Common myeloid progenitor, CD34-positive (primary cell): Measurements from ENCODE around the gene SRP9.
A peak's percentile ranks its signal among the peaks of the same experiment; 100 is the strongest.

Experiments
- CTCF ChIA-PET: fragments of 350-600 bp; sonication (Branson Sonifier 250); formaldehyde crosslinking; loops from one replicate; lab custom pipeline; 2021; ENCODE audit warnings: antibody characterized with exemption; lab: Charles Lee
- POLR2A ChIA-PET: fragments of 350-600 bp; sonication (Branson Sonifier 250); formaldehyde crosslinking; loops from one replicate; lab custom pipeline; 2021; ENCODE audit warnings: antibody characterized with exemption; lab: Charles Lee
- DNase-seq, 3 donors: peaks; one replicate each; pipeline versions ENCODE4 v3.0.0 to v3.0.0-alpha.2; 2013
- H3K27ac ChIP-seq, 2 experiments: 1 replicate in 1 of 2; 2 replicates in 1 of 2; pipeline ENCODE4 v1.7.0; 2013; ENCODE audit warnings: inconsistent platforms in 2 of 2, low read length in 2 of 2, mild to moderate bottlenecking in 2 of 2, low read depth in 1 of 2, moderate library complexity in 1 of 2; ENCODE audit not compliant: severe bottlenecking in 2 of 2, insufficient read depth in 1 of 2, poor library complexity in 1 of 2
- H3K27me3 ChIP-seq, 5 experiments: replicated peaks in 2 of 5; 1 replicate in 3 of 5; 2 replicates in 2 of 5; pipeline versions ENCODE4 v1.6.1 to v1.7.0; 2013; ENCODE audit warnings: low read length in 4 of 5, mild to moderate bottlenecking in 2 of 5, moderate library complexity in 2 of 5, inconsistent platforms in 1 of 5; ENCODE audit not compliant: insufficient read depth in 5 of 5, control insufficient read depth in 4 of 5
- H3K36me3 ChIP-seq, 4 experiments: 1 replicate in 2 of 4; 2 replicates in 2 of 4; pipeline versions ENCODE4 v1.6.1 to v1.7.0; 2013; ENCODE audit warnings: low read length in 3 of 4, control low read depth in 1 of 4, mild to moderate bottlenecking in 1 of 4; ENCODE audit not compliant: control insufficient read depth in 4 of 4, insufficient read depth in 4 of 4
- H3K4me1 ChIP-seq, 4 experiments: 1 replicate in 3 of 4; 2 replicates in 1 of 4; pipeline versions ENCODE4 v1.6.1 to v1.7.1; 2013; ENCODE audit warnings: low read length in 3 of 4, mild to moderate bottlenecking in 3 of 4, control low read depth in 1 of 4, inconsistent platforms in 1 of 4, moderate library complexity in 1 of 4; ENCODE audit not compliant: control insufficient read depth in 4 of 4, insufficient read depth in 4 of 4; ENCODE audit errors: control extremely low read depth in 1 of 4
- H3K4me3 ChIP-seq, 7 experiments: 1 replicate in 4 of 7; 2 replicates in 3 of 7; pipeline versions ENCODE4 v1.5.1 to v1.7.0; 2013; ENCODE audit warnings: mild to moderate bottlenecking in 7 of 7, low read length in 6 of 7, moderate library complexity in 6 of 7, inconsistent platforms in 2 of 7, low read depth in 2 of 7, control low read depth in 1 of 7; ENCODE audit not compliant: insufficient read depth in 4 of 7, control insufficient read depth in 1 of 7; ENCODE audit errors: extremely low read depth in 1 of 7
- H3K9me3 ChIP-seq, 5 experiments: 1 replicate in 4 of 5; 2 replicates in 1 of 5; pipeline versions ENCODE4 v1.6.1 to v1.7.1; 2013; ENCODE audit warnings: low read length in 4 of 5, mild to moderate bottlenecking in 2 of 5, inconsistent platforms in 1 of 5, low read depth in 1 of 5, moderate library complexity in 1 of 5; ENCODE audit not compliant: control insufficient read depth in 4 of 5, insufficient read depth in 2 of 5; ENCODE audit errors: control extremely low read depth in 1 of 5
- WGBS: methylation state at CpG from one replicate; pipeline ENCODE4 v1.1.5; 2013; ENCODE audit not compliant: insufficient coverage; 5-methylcytosine and 5-hydroxymethylcytosine counted together

The SRP9 gene

DNA sequence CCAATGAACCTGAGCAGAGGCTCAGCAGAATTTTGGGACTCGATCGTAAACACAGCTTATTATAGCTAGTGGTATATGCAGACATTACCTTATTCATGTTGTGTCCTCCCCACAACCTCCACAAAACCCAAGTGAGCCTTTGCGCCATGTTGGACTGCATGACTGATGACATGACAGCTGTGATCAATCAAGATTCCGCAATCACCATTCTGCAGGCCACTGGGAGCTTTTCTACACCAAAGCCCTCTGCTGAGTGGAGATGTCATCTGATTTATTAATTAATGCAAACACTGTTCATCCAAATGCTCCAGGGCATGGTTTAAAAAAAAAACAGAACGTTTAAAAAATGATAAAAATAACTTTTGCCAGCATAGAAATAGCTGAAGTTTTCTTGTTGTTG lies 7.9 kb upstream of the SRP9 start:
- CTCF ChIA-PET, result interaction anchor here (1.4 to 4.5 kb wide), 3 partner anchors 213 to 329 kb away, joined by 4 to 25 read pairs (median 4); no protein-coding TSS in a partner anchor
- 100% methylated on average over 2 of the region's 5 CpGs for WGBS
- peak overlapping the region in 1 of 2 experiments; percentile 29 for H3K27ac ChIP-seq

DNA sequence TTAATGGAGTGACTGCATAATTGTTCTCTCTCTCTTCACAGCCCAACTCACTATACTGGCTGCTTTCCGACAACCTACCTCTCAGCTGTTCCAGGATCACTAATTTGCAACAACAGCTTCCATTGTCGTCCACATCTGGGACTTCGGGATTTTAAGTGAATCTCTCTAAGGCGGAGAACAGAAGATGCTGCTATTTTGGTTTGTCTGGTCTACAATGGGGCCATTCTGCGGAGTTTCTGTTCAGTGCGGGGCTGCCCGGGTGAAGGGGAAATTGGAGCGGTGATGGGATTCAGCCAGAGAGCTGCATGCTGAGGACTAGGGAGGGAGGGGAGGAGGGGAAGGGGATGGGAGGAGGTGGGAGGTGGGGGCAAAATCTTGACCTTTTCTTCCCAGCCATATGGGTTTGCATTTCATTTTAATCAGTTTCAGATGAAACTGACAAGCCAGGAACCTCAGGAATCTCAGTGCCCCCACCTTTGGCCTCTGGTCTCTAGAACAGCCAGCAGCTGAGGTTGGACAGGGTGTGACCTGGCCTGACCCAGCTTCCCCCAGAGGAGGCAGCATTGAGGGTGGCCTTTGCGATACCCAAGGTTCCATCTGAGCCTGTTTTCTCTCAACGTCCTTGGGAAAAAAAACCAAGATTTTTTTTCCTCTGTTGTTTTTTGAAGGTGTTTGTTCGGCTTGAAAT lies 6.9 kb upstream of the SRP9 start:
- H3K27me3 ChIP-seq, result no peaks in the 10 kb centered on the region
- POLR2A ChIA-PET, result no interaction called here
- WGBS, result 96% methylated on average over 9 of the region's 11 CpGs
- CTCF ChIA-PET, result interaction anchor here (1.0 to 4.5 kb wide), 3 partner anchors 214 to 298 kb away, joined by 3 to 25 read pairs (median 4); no protein-coding TSS in a partner anchor
- H3K36me3 ChIP-seq, result no peaks in the 10 kb centered on the region
- DNase-seq, result no peak
- H3K4me3 ChIP-seq, result no peak overlapping the region
- H3K27ac ChIP-seq, result no peak overlapping the region
- peaks cover 0 to 7% (median 0%) of the 10 kb centered on the region in 4 experiments for H3K4me1 ChIP-seq
- no peaks in the 10 kb centered on the region for H3K9me3 ChIP-seq

More for the DNA sequence above, 7.9 kb upstream of the SRP9 start:
- POLR2A ChIA-PET, result no interaction called here
- Histone ChIP-seq H3K27me3 (no peaks in the 10 kb centered on the region), H3K9me3 (no peaks in the 10 kb centered on the region), H3K4me3 (no peak overlapping the region), H3K4me1 (peaks cover 0 to 7% (median 0%) of the 10 kb centered on the region in 4 experiments), H3K36me3 (no peaks in the 10 kb centered on the region)
- no peak for DNase-seq

- Histone ChIP-seq H3K4me3 (no peak overlapping the region), H3K27me3 (no peaks in the 10 kb centered on the region), H3K36me3 (no peaks in the 10 kb centered on the region), H3K27ac (no peak overlapping the region), H3K4me1 (peaks cover 2 to 11% (median 4%) of the 10 kb centered on the region in 4 experiments), H3K9me3 (no peaks in the 10 kb centered on the region)
- POLR2A ChIA-PET, result interaction anchor here (1.0 kb wide), 1 partner anchor 203 kb away, joined by 3 read pairs; no protein-coding TSS in a partner anchor
- 71% methylated on average over 2 of the region's 4 CpGs for WGBS
- no peak for DNase-seq
- CTCF ChIA-PET, result interaction anchor here (0.6 to 3.5 kb wide), 19 partner anchors 9 to 453 kb away, joined by 3 to 43 read pairs (median 4); no protein-coding TSS in a partner anchor
These were observed 5.8 kb upstream of the SRP9 start for GRCh38 chr1:225771661-225772322.

GRCh38 chr1:225772323-225772768 lies 5.3 kb upstream of the SRP9 start:
- Histone ChIP-seq H3K36me3 (no peaks in the 10 kb centered on the region), H3K4me3 (no peak overlapping the region), H3K27me3 (no peaks in the 10 kb centered on the region), H3K4me1 (peaks cover 4 to 17% (median 9%) of the 10 kb centered on the region in 4 experiments), H3K9me3 (no peaks in the 10 kb centered on the region), H3K27ac (no peak overlapping the region)
- DNase-seq, result peak; percentile 73 to 79 (median 73)
- CTCF ChIA-PET, result interaction anchor here (0.6 to 3.5 kb wide), 22 partner anchors 9 to 453 kb away, joined by 3 to 43 read pairs (median 4); no protein-coding TSS in a partner anchor
- 0% methylated on average over 3 of the region's 5 CpGs for WGBS
- POLR2A ChIA-PET, result interaction anchor here (1.0 kb wide), 1 partner anchor 202 kb away, joined by 3 read pairs; no protein-coding TSS in a partner anchor

DNA sequence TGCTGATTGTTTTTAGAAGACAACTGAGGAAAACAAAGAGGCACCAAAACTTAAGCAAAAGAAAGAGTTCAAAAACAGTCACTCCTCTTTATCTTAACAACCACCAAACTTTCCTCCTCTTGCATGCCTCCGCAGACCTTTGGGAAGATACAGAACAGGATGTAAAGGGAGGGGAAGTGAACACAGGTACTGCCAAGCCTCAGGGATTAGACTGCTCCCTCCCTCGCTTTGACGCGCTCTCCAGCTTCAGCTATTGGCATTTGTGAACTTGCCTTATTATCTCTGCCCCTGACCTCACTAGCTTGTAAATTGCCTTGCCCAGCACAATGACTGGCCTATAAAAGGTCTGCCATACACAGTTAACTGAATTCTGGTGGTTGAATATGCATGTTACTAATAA lies 4.8 kb upstream of the SRP9 start:
- CTCF ChIA-PET, result interaction anchor here (0.8 to 3.5 kb wide), 22 partner anchors 12 to 328 kb away, joined by 3 to 43 read pairs (median 4); no protein-coding TSS in a partner anchor
- H3K4me1 ChIP-seq, result peaks cover 4 to 18% (median 9%) of the 10 kb centered on the region in 4 experiments

GRCh38 chr1:225774281-225775147 lies 3.1 kb upstream of the SRP9 start:
- CTCF ChIA-PET, result interaction anchor here (0.6 to 3.5 kb wide), 9 partner anchors 10 to 306 kb away, joined by 3 to 43 read pairs (median 4); no protein-coding TSS in a partner anchor
- POLR2A ChIA-PET, result no interaction called here

More for the DNA sequence above, 4.8 kb upstream of the SRP9 start:
- 100% methylated on average over 2 of the region's 4 CpGs for whole genome bisulfite sequencing
- DNase-seq, result no peak
- no peaks in the 10 kb centered on the region for H3K9me3 ChIP-seq
- H3K27ac ChIP-seq, result no peak overlapping the region
- no peaks in the 10 kb centered on the region for H3K27me3 ChIP-seq
- no peak overlapping the region for H3K4me3 ChIP-seq
- POLR2A ChIA-PET, result interaction anchor here (1.0 kb wide), 1 partner anchor 202 kb away, joined by 3 read pairs; no protein-coding TSS in a partner anchor
- no peaks in the 10 kb centered on the region for H3K36me3 ChIP-seq

More at GRCh38 chr1:225774281-225775147, 3.1 kb upstream of the SRP9 start:
- no peaks in the 10 kb centered on the region for H3K27me3 ChIP-seq
- H3K9me3 ChIP-seq, result no peaks in the 10 kb centered on the region
- no peak for DNase-seq
- WGBS, result 86% methylated on average over 3 of the region's 3 CpGs
- H3K27ac ChIP-seq, result no peak overlapping the region
- H3K4me3 ChIP-seq, result no peak overlapping the region
- no peaks in the 10 kb centered on the region for H3K36me3 ChIP-seq
- H3K4me1 ChIP-seq, result peaks cover 14 to 26% (median 21%) of the 10 kb centered on the region in 4 experiments
